Measurements from ENCODE around the gene ANKRD53.

DNA sequence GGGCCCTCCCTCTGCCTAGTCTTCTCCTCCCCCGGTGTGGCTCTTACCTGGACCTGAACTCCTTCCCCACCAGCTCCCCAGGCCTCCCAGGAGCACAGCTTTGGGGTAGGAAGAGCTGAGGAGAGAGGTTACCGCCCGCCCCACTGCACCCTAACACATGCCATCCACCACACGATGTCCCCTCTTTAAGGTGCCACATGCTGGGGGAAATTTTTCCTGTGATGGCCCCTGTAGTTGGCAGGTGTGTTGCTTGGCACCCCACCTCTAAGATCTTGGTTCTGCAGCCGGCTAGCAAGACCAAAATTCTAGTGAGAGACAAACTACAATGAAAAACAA is 23.1 kb downstream of the ANKRD53 start:
- TF ChIP-seq, protein P1, sequence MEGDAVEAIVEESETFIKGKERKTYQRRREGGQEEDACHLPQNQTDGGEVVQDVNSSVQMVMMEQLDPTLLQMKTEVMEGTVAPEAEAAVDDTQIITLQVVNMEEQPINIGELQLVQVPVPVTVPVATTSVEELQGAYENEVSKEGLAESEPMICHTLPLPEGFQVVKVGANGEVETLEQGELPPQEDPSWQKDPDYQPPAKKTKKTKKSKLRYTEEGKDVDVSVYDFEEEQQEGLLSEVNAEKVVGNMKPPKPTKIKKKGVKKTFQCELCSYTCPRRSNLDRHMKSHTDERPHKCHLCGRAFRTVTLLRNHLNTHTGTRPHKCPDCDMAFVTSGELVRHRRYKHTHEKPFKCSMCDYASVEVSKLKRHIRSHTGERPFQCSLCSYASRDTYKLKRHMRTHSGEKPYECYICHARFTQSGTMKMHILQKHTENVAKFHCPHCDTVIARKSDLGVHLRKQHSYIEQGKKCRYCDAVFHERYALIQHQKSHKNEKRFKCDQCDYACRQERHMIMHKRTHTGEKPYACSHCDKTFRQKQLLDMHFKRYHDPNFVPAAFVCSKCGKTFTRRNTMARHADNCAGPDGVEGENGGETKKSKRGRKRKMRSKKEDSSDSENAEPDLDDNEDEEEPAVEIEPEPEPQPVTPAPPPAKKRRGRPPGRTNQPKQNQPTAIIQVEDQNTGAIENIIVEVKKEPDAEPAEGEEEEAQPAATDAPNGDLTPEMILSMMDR (IDR thresholded peaks at IDR 0.05), result no peak
- no peak for TF ChIP-seq ZFX (IDR thresholded peaks at IDR 0.05; ENCODE audit: borderline replicate concordance)
